ENCODE data around the gene FBXO22.

DNA sequence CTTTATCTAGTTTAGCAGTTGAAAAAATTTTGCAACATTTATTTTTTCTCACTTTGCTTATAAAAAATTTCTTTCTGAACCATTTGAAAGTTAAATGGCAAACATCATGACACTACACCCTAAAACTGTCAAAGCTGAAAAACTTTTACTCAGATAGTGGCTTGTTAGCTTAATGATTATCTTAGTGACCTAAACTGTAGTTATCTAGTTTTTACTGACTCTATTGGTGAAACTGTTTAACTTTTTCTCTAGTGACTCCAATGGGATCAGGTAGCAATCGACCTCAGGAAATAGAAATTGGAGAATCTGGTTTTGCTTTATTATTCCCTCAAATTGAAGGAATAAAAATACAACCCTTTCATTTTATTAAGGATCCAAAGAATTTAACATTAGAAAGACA is 13.3 kb downstream of the FBXO22 start:
- TF ChIP-seq, protein P1, sequence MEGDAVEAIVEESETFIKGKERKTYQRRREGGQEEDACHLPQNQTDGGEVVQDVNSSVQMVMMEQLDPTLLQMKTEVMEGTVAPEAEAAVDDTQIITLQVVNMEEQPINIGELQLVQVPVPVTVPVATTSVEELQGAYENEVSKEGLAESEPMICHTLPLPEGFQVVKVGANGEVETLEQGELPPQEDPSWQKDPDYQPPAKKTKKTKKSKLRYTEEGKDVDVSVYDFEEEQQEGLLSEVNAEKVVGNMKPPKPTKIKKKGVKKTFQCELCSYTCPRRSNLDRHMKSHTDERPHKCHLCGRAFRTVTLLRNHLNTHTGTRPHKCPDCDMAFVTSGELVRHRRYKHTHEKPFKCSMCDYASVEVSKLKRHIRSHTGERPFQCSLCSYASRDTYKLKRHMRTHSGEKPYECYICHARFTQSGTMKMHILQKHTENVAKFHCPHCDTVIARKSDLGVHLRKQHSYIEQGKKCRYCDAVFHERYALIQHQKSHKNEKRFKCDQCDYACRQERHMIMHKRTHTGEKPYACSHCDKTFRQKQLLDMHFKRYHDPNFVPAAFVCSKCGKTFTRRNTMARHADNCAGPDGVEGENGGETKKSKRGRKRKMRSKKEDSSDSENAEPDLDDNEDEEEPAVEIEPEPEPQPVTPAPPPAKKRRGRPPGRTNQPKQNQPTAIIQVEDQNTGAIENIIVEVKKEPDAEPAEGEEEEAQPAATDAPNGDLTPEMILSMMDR (IDR thresholded peaks at IDR 0.05): no peak
- TF ChIP-seq EZH2 (IDR thresholded peaks at IDR 0.05; ENCODE audit: borderline replicate concordance, insufficient read depth, low read depth, low read length, poor library complexity, severe bottlenecking): no peak
